ENCODE results near the gene ACCSL.

Gene ACCSL

DNA sequence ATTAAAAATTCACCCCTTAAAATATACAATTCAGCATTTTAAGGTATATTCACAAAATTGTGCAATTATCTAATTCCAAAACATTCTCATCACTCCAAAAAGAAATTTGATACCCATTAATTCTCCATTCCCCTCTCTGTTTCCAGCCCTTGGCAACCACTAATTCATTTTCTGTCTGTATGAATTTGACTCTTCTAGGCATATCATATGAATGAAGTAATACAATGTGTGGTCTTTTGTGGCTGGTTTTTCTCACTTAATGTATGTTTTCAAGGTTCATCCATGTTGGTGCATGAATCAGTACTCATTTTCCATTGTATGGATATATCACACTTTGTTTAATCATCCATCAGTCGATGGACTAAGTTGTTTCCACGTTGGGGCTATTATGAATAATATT lies 29.0 kb upstream of the ACCSL start:
- Histone ChIP-seq H3K27ac (ENCODE audit: low read length) (no peak overlapping the region), H3K36me3 (ENCODE audit: control insufficient read depth in 2 of 2, insufficient read depth in 2 of 2, low read length in 2 of 2) (no peaks in the 10 kb centered on the region), H3K9ac (ENCODE audit: low read length in 2 of 2) (no peak overlapping the region), H3K4me1 (ENCODE audit: control insufficient read depth, insufficient read depth, low read length) (peaks cover 28% of the 10 kb centered on the region), H3K4me3 (ENCODE audit: low read length in 2 of 2) (no peak overlapping the region), H3K27me3 (ENCODE audit: control insufficient read depth in 1 of 2, insufficient read depth in 2 of 2, low read length in 2 of 2) (no peaks in the 10 kb centered on the region), H3K9me3 (ENCODE audit: control insufficient read depth in 2 of 2, low read length in 2 of 2) (no peaks in the 10 kb centered on the region)

GRCh38 chr11:44024977-44025376 lies 22.8 kb upstream of the ACCSL start:
- no peaks in the 10 kb centered on the region for H3K27me3 ChIP-seq (ENCODE audit: control insufficient read depth in 1 of 2, insufficient read depth in 2 of 2, low read length in 2 of 2)
- H3K4me3 ChIP-seq (ENCODE audit: low read length in 2 of 2): no peak overlapping the region
- no peak overlapping the region for H3K27ac ChIP-seq (ENCODE audit: low read length)
- H3K36me3 ChIP-seq (ENCODE audit: control insufficient read depth in 2 of 2, insufficient read depth in 2 of 2, low read length in 2 of 2): no peaks in the 10 kb centered on the region
- H3K9ac ChIP-seq (ENCODE audit: low read length in 2 of 2): no peak overlapping the region
- H3K9me3 ChIP-seq (ENCODE audit: control insufficient read depth in 2 of 2, low read length in 2 of 2): no peaks in the 10 kb centered on the region
- H3K4me1 ChIP-seq (ENCODE audit: control insufficient read depth, insufficient read depth, low read length): peaks cover 6% of the 10 kb centered on the region

- no peak overlapping the region for H3K9ac ChIP-seq (ENCODE audit: low read length in 2 of 2)
- no peaks in the 10 kb centered on the region for H3K9me3 ChIP-seq (ENCODE audit: control insufficient read depth in 2 of 2, low read length in 2 of 2)
- peaks cover 14% of the 10 kb centered on the region for H3K4me1 ChIP-seq (ENCODE audit: control insufficient read depth, insufficient read depth, low read length)
- no peak overlapping the region for H3K27ac ChIP-seq (ENCODE audit: low read length)
- H3K27me3 ChIP-seq (ENCODE audit: control insufficient read depth in 1 of 2, insufficient read depth in 2 of 2, low read length in 2 of 2): no peaks in the 10 kb centered on the region
- no peak overlapping the region for H3K4me3 ChIP-seq (ENCODE audit: low read length in 2 of 2)
- no peaks in the 10 kb centered on the region for H3K36me3 ChIP-seq (ENCODE audit: control insufficient read depth in 2 of 2, insufficient read depth in 2 of 2, low read length in 2 of 2)
These were observed 22.1 kb upstream of the ACCSL start for GRCh38 chr11:44025727-44026126.

- H3K9me3 ChIP-seq (ENCODE audit: control insufficient read depth in 2 of 2, low read length in 2 of 2): no peaks in the 10 kb centered on the region
- no peak overlapping the region for H3K4me3 ChIP-seq (ENCODE audit: low read length in 2 of 2)
- no peaks in the 10 kb centered on the region for H3K36me3 ChIP-seq (ENCODE audit: control insufficient read depth in 2 of 2, insufficient read depth in 2 of 2, low read length in 2 of 2)
- no peaks in the 10 kb centered on the region for H3K27me3 ChIP-seq (ENCODE audit: control insufficient read depth in 1 of 2, insufficient read depth in 2 of 2, low read length in 2 of 2)
- no peak overlapping the region for H3K9ac ChIP-seq (ENCODE audit: low read length in 2 of 2)
- H3K27ac ChIP-seq (ENCODE audit: low read length): no peak overlapping the region
- H3K4me1 ChIP-seq (ENCODE audit: control insufficient read depth, insufficient read depth, low read length): peaks cover 40% of the 10 kb centered on the region
These were observed 19.4 kb upstream of the ACCSL start for GRCh38 chr11:44028401-44028800.

DNA sequence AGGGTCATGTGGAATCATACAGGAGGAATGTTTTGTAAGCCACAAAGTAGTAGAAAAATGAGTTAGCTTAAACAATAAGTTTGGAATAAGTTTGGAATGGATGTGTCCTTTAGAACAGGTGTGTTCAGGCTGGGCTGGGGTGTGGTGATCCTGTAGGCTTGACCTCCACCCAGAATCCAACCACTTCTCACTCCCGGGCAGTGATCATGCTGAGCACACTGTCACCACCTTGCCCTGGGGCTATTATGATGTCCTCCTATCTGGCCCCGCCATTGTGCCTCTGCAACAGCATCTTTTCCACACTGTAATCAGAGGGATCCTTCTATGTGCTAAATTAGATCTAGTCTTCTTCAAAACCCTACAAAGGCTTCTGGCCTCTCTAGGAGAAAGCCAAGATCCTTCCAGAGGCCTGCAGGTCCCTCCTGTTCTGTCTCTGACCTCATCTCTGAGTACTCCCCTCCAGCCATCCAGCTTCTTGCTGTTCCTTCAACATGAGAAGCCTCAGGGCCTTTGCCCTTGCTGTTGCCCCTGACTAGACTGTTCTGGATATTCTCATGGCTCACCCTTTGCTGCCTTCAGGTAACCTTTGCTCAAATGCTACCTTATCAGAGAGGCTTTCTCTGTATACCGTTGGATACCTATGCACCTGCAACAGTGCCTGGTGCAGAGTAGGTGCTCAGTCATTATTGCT lies 18.8 kb upstream of the ACCSL start:
- Histone ChIP-seq H3K9ac (ENCODE audit: low read length in 2 of 2) (no peak overlapping the region), H3K27ac (ENCODE audit: low read length) (no peak overlapping the region), H3K9me3 (ENCODE audit: control insufficient read depth in 2 of 2, low read length in 2 of 2) (no peaks in the 10 kb centered on the region), H3K27me3 (ENCODE audit: control insufficient read depth in 1 of 2, insufficient read depth in 2 of 2, low read length in 2 of 2) (no peaks in the 10 kb centered on the region), H3K4me3 (ENCODE audit: low read length in 2 of 2) (no peak overlapping the region), H3K4me1 (ENCODE audit: control insufficient read depth, insufficient read depth, low read length) (peaks cover 43% of the 10 kb centered on the region), H3K36me3 (ENCODE audit: control insufficient read depth in 2 of 2, insufficient read depth in 2 of 2, low read length in 2 of 2) (no peaks in the 10 kb centered on the region)

- H3K9ac ChIP-seq (ENCODE audit: low read length in 2 of 2): no peak overlapping the region
- no peaks in the 10 kb centered on the region for H3K9me3 ChIP-seq (ENCODE audit: control insufficient read depth in 2 of 2, low read length in 2 of 2)
- H3K4me3 ChIP-seq (ENCODE audit: low read length in 2 of 2): no peak overlapping the region
- no peaks in the 10 kb centered on the region for H3K27me3 ChIP-seq (ENCODE audit: control insufficient read depth in 1 of 2, insufficient read depth in 2 of 2, low read length in 2 of 2)
- H3K36me3 ChIP-seq (ENCODE audit: control insufficient read depth in 2 of 2, insufficient read depth in 2 of 2, low read length in 2 of 2): no peaks in the 10 kb centered on the region
- no peak overlapping the region for H3K27ac ChIP-seq (ENCODE audit: low read length)
- H3K4me1 ChIP-seq (ENCODE audit: control insufficient read depth, insufficient read depth, low read length): peaks cover 43% of the 10 kb centered on the region
These were observed 18.3 kb upstream of the ACCSL start for GRCh38 chr11:44029507-44029845.

- no peaks in the 10 kb centered on the region for H3K9me3 ChIP-seq (ENCODE audit: control insufficient read depth in 2 of 2, low read length in 2 of 2)
- no peaks in the 10 kb centered on the region for H3K27me3 ChIP-seq (ENCODE audit: control insufficient read depth in 1 of 2, insufficient read depth in 2 of 2, low read length in 2 of 2)
- H3K4me3 ChIP-seq (ENCODE audit: low read length in 2 of 2): peak overlapping the region in 1 of 2 donors; percentile 47
- peaks cover 43% of the 10 kb centered on the region for H3K4me1 ChIP-seq (ENCODE audit: control insufficient read depth, insufficient read depth, low read length)
- peak overlapping the region; percentile 82 for H3K27ac ChIP-seq (ENCODE audit: low read length)
- H3K36me3 ChIP-seq (ENCODE audit: control insufficient read depth in 2 of 2, insufficient read depth in 2 of 2, low read length in 2 of 2): no peaks in the 10 kb centered on the region
- H3K9ac ChIP-seq (ENCODE audit: low read length in 2 of 2): peak overlapping the region in 1 of 2 donors; percentile 13
These were observed 17.5 kb upstream of the ACCSL start for GRCh38 chr11:44029977-44030911.

GRCh38 chr11:44030996-44031395 lies 16.8 kb upstream of the ACCSL start:
- Histone ChIP-seq H3K27me3 (ENCODE audit: control insufficient read depth in 1 of 2, insufficient read depth in 2 of 2, low read length in 2 of 2) (no peaks in the 10 kb centered on the region), H3K9me3 (ENCODE audit: control insufficient read depth in 2 of 2, low read length in 2 of 2) (no peaks in the 10 kb centered on the region), H3K4me1 (ENCODE audit: control insufficient read depth, insufficient read depth, low read length) (peaks cover 43% of the 10 kb centered on the region), H3K4me3 (ENCODE audit: low read length in 2 of 2) (no peak overlapping the region), H3K36me3 (ENCODE audit: control insufficient read depth in 2 of 2, insufficient read depth in 2 of 2, low read length in 2 of 2) (no peaks in the 10 kb centered on the region), H3K9ac (ENCODE audit: low read length in 2 of 2) (peak overlapping the region in 1 of 2 donors; percentile 13), H3K27ac (ENCODE audit: low read length) (peak overlapping the region; percentile 82)

- no peak overlapping the region for H3K4me3 ChIP-seq (ENCODE audit: low read length in 2 of 2)
- no peaks in the 10 kb centered on the region for H3K36me3 ChIP-seq (ENCODE audit: control insufficient read depth in 2 of 2, insufficient read depth in 2 of 2, low read length in 2 of 2)
- peak overlapping the region; percentile 82 for H3K27ac ChIP-seq (ENCODE audit: low read length)
- H3K9me3 ChIP-seq (ENCODE audit: control insufficient read depth in 2 of 2, low read length in 2 of 2): no peaks in the 10 kb centered on the region
- no peaks in the 10 kb centered on the region for H3K27me3 ChIP-seq (ENCODE audit: control insufficient read depth in 1 of 2, insufficient read depth in 2 of 2, low read length in 2 of 2)
- H3K4me1 ChIP-seq (ENCODE audit: control insufficient read depth, insufficient read depth, low read length): peaks cover 43% of the 10 kb centered on the region
- no peak overlapping the region for H3K9ac ChIP-seq (ENCODE audit: low read length in 2 of 2)
These were observed 16.2 kb upstream of the ACCSL start for GRCh38 chr11:44031549-44031948.

DNA sequence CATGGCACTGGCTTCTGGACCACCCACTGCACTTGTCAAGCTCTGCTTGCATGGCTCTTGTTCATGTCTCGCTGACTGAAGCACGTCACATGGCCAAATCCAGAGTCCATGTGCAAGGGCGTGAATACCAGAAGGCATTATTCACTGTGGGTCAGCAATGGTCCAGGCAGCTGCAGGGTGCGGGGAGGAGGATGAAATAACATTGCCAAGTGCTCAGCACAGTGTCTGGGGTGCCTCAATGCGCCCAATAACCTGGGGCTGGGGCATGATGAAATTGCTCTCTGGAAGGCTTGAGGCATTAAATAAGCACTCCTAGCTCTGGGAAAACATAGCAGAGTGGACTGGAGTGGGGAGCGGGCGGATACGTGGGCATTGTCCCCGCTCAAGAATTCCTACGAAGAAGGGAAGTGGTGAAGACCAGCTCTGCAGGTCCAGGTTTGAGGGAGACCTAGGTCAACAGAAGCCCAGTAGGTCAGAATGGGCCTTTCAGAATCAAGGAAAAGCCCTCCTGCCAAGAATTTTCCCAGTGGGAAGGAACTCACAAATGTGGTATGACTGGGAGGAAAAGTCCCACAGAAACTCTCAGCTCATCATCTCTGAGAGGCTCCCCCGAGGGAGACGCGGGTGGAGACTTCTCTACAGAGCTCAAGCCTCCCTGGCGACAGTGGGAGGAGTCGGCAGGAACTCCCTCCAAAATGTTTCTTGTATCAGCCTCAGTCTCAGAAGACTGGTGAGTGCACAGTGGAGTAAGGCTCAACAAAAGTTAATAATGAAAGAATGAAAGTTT lies 15.3 kb upstream of the ACCSL start:
- no peaks in the 10 kb centered on the region for H3K36me3 ChIP-seq (ENCODE audit: control insufficient read depth in 2 of 2, insufficient read depth in 2 of 2, low read length in 2 of 2)
- H3K4me1 ChIP-seq (ENCODE audit: control insufficient read depth, insufficient read depth, low read length): peaks cover 50% of the 10 kb centered on the region
- peak overlapping the region; percentile 82 for H3K27ac ChIP-seq (ENCODE audit: low read length)
- H3K9ac ChIP-seq (ENCODE audit: low read length in 2 of 2): no peak overlapping the region
- H3K9me3 ChIP-seq (ENCODE audit: control insufficient read depth in 2 of 2, low read length in 2 of 2): no peaks in the 10 kb centered on the region
- H3K27me3 ChIP-seq (ENCODE audit: control insufficient read depth in 1 of 2, insufficient read depth in 2 of 2, low read length in 2 of 2): no peaks in the 10 kb centered on the region
- H3K4me3 ChIP-seq (ENCODE audit: low read length in 2 of 2): peak overlapping the region in 1 of 2 donors; percentile 29

Data from stomach smooth muscle (tissue), 2 donors.